Stimulated activated CD4-positive, alpha-beta T cell treated with anti-CD3 and anti-CD28 coated beads, Interleukin-12 subunit alpha, Interleukin-12 subunit beta, amount 100 ng/mL, for 24 hours (primary cell): ENCODE data around the gene PCYT2.

Experiments used
- DNase-seq, 2 experiments: peaks; one replicate each; pipeline ENCODE4 v3.0.0-alpha.2; 2020; ENCODE audit warnings: low read depth in 2 of 2

Gene PCYT2

DNA sequence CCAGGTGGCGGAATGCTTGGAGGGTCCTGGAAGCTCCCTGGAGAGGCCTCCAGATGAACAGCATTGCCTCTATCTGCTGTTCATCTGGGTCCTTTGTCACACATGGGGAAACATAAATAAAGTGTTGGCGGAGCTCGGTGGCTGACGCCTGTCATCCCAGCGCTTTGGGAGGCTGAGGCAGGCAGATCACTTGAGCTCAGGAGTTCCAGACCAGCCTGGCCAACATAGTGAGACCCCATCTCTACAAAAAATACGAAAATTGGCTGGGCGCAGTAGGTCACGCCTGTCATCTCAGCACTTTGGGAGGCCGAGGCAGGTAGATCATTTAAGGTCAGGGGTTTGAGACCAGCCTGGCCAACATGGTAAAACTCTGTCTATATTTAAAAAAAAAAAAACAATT is 33.7 kb upstream of the PCYT2 start:
- DNase-seq = no peak

DNA sequence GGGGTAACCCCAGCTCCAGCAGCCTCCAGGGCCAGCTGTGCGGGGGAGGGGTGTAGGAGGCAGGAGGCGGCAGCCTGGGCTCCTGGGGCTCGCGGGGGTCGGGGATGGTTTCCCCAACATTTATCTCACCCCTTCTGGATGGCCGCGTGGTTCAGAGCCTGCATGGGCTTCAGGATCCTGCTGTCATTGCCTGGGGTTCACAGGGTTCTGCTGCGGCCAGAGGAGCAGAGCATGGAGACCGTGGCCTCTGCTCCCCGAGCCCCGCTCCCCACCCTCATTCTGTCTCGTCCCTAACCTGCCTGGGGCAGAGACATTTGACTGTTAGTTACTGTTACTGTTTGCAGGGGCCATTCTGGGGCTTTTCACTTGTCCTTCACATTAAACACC is 31.0 kb upstream of the PCYT2 start:
- no peak for DNase-seq

DNA sequence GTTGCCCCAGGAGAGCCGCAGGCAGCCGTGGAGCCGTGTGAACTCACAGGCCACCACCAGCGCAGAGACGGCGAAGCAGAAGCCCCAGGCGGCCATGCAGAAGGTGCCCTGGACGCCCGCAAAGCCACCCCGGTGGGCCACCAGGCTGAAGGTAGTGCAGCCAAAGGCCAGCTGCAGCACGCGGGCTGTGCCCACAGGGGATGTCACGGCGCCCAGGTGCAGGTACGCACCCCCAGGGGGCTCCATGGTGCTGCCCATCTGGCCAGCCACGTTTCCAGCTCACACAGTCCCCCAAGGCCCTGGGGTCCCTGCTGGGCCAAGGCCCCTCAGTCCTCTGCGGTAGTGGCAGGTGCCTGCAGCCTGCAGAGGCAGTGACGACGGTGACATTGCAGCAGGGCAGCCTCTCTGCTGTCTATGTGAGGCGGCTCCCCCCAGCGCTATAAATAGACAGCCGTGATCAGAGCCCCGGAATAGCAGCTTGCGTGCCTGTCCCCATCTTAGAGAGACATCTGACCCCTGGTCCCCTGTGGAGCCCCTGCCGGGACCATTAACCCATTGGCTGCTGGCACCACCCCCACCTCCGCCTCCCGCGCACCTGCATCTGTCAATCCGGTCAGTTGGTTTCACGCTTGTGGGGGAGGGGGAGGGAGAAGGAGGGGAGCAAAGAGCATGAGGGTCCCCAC is 30.4 kb upstream of the PCYT2 start:
- no peak for DNase-seq

DNA sequence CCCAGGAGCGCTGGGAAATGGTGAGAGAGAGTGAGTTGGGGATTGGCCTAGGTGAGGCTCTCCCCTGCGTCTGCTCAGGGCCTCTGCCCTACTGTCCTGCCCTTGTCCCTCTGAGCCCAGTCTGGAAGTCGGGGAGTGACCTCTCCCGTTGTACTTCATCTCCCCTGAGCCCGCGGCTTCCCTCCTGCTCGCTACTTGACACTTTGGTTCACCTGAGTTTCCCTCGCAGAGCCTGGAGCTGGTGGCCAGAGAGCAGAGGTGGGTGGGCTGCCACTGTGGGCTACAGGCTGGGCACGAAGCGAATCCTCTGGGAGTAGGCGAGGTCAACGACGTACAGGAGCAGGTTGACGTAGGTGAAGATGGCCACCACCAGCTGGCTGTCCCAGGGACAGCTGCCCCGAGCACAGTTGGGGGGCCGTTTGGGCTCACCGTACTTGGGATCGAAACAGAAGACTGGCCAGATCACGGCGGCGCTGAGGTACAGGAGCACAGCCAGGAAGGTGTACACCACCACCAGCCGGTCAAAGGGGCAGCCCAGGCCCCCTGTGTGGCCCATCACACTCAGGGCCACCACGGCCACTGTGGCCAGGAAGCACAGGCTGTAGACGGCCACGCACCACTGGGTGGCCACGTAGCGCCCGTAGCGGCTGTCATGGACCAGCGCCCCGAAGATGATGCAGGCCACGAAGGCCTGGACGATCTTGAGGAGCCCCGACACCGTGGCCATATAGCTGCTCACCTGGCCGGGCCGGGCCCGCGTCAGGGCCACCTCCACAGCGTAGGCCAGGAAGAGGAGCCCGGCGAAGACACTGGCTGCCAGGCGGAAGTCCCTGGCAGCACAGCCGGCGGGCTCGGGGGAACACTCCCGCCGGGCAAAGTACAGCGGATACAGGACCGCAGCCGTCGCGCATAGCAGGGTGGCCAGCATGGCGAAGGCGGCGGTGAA is 29.6 kb upstream of the PCYT2 start:
- no peak for DNase-seq

DNA sequence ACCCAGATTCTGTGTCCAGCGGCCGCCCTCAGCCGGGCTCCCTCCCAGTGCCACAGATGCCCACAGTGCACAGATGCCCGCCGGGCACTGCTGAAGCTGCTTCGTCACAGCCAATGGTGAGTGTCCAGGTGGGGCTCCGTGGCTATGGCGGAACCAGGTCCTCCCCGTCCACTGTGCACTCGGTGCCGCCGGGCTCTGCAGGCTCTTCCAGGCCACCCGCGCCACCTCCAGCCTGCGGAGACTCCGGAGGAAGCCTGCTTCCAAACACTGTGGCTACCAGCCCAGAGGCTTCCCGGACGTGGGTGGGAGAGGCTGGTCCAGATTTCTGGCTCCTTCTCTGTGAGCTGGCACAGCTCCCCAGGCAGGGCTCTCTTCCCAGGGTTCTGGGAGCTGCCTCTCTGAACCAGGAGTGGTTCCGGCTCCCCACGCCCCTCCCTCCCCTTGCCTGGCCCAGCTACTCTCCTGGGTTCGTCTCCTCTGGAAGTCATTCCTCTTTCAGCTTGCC is 28.7 kb upstream of the PCYT2 start:
- no peak for DNase-seq

DNA sequence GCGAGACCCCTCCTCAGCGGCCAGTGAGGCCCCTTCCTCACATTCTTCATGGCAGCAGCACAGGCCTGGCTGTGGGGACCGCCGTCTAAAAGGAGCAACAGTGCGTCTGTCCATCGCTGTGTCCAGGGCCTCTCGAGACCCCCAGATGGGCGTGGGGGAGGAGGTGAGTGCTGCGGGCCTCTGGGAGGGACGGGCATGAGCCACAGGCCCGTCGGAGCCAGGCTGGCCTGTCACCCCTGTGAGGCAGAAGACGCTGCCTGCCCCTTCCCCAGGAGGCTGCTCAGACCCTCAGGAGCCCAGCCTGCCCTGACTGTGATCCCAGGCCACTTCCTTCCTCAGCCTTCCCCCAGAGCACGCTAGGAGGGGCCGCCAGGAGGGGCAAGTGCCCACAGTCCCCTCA is 28.0 kb upstream of the PCYT2 start:
- DNase-seq = no peak

DNA sequence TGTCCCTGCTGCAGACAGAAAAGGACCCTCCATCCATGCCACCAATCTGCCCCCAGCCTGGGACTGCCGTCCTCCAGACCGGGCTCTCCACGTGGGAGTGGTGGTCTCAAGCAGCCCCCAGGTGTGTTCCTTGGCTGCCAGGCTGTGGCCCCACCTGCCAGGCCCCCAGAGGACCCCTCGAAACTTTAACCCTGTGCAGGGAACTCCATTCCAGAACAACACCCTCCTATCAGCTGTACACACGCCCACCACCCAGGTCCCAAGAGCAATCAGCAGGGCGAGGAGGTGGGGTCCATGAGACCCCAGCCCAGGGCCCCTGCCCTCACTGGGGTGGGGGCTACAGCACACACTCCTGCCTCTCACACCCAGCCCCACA is 24.5 kb upstream of the PCYT2 start:
- DNase-seq = no peak

DNA sequence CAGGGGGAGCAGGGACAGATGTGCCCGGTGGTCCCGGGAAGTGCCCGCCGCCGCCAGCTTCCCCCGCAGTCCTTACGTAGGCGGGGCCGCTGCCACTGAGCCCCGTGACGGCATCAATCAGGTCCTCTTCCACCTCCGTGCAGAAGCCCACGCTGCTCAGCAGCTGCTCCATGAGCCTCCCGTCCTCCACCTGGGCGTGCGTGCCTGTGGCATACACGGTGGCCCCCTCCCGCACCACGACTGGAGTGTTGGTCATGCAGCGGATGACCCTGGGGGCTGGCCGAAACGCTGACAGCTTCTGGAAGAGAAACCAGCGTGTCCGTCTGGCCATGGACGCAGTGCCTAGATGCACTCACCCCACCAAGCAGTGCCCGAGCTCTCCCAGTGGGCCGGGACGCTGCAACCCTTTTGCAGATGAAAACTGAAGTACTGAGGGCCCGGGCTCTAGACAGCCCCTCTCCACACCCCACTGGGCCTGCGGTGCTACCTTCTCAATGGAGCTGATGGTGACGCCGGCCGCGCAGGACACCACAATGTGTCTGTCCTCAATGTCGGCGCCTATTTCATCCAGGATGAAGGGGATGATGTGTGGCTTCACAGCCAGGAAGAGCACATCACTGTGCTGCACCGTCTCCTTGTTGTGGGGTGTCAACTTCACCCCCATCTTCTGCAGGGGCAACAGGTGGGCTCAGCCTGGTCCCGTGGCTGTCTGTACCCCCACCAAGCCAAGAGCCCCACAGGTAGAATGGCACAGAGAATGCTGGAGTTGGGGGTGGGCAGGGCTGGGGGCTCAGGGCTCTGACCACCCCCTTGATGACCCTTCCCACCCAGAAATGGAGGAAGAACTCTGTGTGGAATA is 23.9 kb upstream of the PCYT2 start:
- DNase-seq = no peak

DNA sequence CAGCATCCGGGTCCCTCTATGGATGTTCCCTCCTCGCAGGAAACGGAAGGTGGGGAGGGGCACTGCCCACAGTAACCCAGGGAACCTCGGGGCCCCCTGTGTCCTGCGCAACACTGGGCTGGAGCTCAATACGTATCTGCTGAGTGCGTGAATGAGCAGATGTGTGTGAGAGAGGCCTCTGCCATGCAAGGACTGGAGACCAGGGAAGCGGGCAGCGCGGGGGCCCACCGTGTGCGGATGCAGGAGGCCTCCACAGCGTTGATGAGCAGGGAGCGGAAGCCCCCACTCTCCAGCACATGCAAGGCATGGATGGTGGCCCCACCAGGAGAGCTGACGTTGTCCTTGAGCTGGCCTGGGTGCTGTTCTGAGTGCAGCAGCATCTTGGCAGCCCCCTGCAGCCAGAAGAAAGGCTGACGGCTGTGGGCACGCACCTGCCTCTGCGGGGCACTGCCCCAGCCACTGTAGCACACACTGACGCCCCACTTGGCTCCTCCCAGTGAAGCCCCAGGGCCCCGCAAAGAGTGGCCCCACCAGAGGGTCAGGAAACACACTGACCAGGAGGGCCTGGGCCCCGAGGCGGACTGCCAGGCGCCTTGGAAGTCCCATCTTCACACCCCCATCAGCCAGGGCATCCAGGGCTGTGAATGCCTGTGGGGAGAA is 23.0 kb upstream of the PCYT2 start:
- no peak for DNase-seq

DNA sequence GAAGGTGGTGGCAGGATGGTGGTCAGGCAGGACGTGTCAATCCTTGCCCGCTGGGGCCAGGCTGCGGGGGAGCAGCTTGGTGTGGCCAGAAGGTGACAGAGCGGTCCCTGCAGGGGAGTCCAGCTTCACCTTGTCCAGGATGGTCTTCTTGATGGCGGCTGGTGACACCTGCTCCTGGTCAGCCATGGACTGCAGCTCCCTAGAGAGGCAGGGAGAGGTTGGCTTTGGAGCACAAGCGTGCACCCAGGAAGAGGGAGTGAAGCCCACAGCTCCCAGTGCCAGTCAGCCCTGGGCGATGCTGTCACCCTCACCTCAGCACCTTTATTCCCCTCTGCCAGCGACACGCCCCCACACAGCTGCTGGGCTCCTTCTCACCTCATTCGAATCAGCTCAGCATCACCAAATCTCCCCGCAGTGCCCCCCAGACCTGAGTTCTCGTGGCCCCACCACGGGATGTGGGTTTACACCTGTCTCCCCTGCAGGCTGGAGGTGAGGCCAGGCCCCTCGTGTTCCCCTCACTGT is 22.0 kb upstream of the PCYT2 start:
- DNase-seq = no peak

DNA sequence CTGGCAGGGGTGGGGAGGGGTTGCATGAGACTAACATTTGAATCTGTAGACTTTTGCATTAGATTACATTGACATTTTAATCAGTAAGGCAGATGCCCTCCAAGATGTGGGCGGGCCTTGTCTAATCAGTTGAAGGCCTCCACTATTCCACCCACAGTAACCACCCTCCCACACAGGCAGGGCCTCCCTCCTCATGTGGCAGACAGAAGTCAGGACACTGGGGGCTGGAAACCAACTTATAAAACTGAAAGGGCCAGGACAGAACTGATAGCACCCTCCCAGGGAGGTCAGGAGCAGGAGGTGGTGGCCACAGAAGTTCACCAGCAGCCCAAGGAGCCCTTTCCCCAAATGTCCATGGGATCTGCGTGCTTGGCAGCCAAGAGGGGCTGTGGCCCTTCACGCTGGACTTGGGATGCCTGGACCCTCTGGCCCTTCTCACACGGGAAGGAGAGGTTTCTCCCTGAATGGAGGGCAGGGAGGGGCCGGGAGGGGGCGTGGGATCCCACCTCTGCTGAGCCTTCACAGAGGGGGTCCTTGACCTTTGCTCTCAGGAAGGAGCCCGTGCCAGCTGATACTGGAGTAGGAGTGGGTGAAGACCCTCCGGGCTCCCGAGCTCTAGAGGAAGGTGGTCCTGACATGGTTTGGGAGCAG is 21.3 kb upstream of the PCYT2 start:
- no peak for DNase-seq

DNA sequence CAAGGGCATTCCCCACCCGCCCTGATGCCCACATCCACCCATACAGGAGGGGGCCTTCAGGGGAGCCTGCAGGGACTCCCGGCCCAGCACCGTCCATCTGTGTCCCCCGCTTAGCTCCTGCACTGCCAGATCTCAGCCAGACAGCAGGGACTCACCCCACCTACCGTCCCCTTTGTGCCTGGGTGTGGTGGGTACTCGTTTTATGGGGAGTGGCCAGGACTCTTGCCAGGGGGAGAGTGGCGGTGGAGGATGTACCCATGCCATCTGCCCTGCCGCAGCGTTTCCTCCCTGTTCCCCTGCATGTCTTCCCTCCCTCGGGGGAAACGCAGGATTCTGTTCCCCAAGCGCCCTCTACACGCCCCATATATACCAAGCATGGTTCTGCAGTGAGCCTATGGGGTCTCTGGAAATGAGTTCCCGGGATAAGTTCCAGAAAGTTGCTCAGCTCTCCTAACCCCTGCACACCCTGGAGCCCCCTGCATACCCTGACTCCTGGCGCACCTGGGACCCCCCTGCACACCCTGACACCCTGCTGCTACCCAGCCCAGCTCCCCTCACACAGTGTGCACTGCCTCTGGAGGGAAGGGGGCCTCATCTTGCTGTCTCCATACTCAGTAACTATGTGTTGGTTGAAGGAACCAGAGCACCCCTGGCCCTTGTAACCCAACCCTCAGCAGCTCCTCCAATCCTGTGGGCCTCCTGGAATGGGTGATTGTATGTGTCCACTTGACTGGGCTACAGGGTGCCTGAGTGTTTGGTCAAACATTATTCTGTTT is 20.5 kb upstream of the PCYT2 start:
- DNase-seq = no peak

DNA sequence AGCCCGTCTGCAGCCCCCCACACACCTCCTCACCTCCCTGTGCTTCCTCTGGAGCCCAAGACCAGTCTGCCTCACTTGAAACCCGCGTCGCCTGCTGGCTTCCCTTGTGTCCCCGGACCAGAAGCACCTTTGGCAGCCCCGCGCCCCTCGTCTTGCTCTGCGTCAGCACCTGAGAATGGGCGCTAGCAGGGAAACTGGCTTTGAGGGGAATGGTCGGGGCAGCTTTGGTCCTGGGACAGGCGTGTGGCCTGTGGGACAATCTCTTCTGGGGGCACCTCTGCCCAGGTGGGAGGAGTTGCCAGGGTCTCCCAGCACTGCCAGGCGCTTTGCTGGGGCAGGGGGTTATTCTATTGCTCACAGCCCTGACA is 20.0 kb upstream of the PCYT2 start:
- DNase-seq = no peak

DNA sequence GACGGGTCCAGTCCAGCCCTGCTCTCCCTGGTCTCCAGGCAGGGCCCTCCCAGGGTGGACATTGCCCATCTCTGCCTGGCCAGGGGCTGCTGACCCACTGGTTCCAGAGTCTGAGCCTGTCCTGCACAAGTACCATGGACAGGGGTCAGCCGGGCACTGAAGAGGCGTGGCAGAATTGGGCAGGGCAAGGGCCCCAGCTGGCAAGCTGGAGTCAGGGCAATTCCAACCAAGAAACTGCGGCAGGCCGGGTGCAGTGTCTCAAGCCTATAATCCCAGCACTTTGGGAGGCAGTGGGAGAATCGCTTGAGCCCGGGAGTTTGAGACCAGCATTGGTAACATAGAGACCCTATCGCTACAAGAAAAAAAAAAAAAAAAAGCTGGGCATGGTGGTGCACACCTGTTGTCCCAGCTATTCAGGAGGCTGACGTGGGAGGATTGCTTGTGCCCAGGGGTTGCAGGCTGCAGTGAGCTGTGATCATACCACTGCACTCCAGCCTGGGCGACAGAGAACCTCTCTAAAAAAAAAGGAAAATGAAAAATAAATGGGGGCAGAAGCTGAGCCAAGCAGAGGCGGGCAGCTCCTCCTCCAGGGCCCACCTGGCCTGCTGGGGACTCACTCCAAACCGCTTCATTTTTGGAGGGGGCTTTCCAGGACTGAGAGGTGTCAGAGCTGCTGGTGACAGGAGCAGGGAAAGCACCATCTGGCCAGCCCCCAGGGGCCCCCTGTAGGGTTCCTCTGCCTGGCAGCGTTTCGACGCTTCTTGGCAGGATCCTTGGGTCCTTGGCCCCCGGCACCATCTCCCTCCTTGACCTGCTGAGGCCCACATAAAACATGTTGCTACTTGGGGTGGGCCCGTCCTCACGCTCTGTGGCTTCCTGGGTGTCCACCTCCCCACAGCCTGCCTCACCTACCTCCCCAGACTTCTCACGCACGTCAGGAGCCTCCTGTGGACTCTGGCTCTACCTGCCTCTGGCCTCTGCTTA is 19.2 kb upstream of the PCYT2 start:
- DNase-seq = no peak

DNA sequence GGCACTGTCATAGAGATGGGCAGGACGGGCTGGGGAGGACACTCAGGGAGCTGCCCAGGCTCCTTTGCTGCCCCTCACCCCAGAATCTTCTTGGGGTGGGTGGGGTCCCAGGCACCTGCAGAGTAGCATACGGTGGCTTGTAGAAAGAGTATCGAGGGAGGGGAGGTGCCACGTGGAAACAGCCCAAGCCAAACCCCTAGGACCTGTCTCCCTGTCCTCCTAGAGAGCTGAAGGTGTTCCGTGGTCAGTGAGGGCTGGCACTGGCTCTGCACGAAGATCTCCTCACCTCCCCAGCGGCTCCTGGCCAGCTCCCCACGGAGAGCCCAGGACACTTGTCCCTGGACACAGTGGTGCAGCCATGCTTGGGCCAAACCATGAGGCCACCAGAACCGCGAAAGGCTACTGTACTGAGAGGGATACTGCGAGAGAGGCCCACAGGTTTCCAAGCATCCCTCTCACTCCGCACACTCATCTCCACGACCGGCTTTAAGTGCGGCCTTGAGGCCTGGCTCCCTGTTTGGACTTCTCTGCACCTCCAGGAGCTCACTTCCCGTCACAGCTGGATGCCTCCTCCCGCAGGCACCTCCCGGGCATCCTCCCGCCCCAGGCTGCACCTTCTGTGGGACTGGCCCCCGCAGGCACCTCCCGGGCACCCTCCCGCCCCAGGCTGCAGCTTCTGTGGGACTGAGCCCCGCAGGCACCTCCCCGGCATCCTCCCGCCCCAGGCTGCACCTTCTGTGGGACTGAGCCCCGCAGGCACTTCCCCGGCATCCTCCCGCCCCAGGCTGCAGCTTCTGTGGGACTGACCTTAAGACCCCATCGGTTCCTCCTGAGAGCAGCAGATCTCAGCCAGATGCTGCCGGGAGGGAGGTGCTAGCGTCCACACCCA is 18.3 kb upstream of the PCYT2 start:
- no peak for DNase-seq

DNA sequence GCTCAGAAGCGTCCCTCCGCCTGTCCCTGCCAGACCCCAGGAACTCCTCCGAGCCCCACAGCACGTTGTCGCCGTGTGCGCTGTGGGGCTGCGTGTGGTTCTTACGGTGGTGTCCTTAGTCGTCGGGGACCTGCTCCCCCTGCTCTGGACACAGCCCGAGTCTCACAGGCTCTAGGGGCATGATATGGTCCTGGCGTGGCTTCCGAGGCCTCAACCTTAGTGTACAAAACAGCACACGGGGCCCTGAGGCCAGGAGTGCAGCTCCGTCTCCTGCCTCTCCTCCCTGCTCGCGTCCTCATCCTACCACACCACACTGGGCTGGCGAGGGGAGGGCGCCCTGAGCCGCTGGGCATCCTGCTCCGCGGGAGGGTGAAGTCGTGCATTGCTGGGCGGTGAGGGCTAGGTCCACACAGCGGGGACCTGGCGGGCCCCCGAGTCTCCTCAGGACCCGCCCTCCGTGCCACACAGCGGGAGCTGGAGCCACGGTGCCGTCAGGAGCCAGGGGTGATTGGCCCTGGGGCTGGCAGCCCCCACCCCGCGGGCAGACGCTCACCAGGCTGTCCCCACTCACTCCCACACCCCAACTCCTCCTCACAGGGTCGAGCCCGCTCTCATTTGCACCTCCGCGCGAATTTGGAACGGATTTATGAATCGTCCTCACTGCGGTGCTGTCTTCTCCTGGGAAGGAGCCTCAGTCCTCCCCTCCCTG is 17.5 kb upstream of the PCYT2 start:
- no peak for DNase-seq
